Activated CD4-positive, alpha-beta T cell treated with anti-CD3 and anti-CD28 coated beads for 36 hours (primary cell): ENCODE data around the gene CACNA1D. TPM values are rescaled to one million over a fixed set of nuclear protein-coding genes. Genes with fewer than 3 reads are reported as not detected.
A peak's percentile ranks its signal among the peaks of the same experiment; 100 is the strongest.

Experiments used
- ATAC-seq: fragments of 200-7000 bp; cut with Tn5 transposase; one replicate; pipeline ENCODE4 v1.10.0; 2021; ENCODE audit warnings: mild to moderate bottlenecking, moderate library complexity
- CTCF ChIA-PET: fragments of 350-600 bp; sonication (Branson Sonifier 250); formaldehyde crosslinking; loops from one replicate; lab custom pipeline; 2021; ENCODE audit warnings: antibody characterized with exemption; lab: Charles Lee
- POLR2A ChIA-PET: fragments of 350-600 bp; sonication (Branson Sonifier 250); formaldehyde crosslinking; loops from one replicate; lab custom pipeline; 2021; ENCODE audit warnings: antibody characterized with exemption, inconsistent platforms; lab: Charles Lee
- DNase-seq: peaks from one replicate; pipeline ENCODE4 v3.0.0-alpha.2; 2020
- H3K27ac Mint-ChIP-seq: one replicate; pipeline ENCODE4 v1.8.0; 2021; ENCODE audit warnings: mixed read lengths
- H3K27me3 Mint-ChIP-seq: one replicate; pipeline ENCODE4 v1.8.0; 2021; ENCODE audit warnings: mixed read lengths
- H3K36me3 Mint-ChIP-seq: one replicate; pipeline ENCODE4 v1.8.0; 2021; ENCODE audit warnings: low read depth, mixed read lengths
- H3K4me1 Mint-ChIP-seq: one replicate; pipeline ENCODE4 v1.8.0; 2021; ENCODE audit warnings: mixed read lengths
- H3K4me3 Mint-ChIP-seq: one replicate; pipeline ENCODE4 v1.8.0; 2021; ENCODE audit warnings: mild to moderate bottlenecking, moderate library complexity, mixed read lengths
- H3K9me3 Mint-ChIP-seq: one replicate; pipeline ENCODE4 v1.8.0; 2021; ENCODE audit warnings: low read depth, mixed read lengths
- intact Hi-C, 2 experiments: fragments of 100-400 bp; cut with DNase I in 1 of 2; cut with micrococcal nuclease in 1 of 2; formaldehyde crosslinking; loops; one replicate each; pipeline versions ENCODE4 v1.14.2 to v1.15.1; 2022 to 2024; cut with DNase I, micrococcal nuclease
- total RNA-seq, 2 experiments: library from RNA; stranded (reverse); gene quantifications; one replicate each; pipeline ENCODE4 v1.2.3, GENCODE V29; 2021

CACNA1D gene
- total RNA-seq, 2 experiments from 2014 or later: 0.21 to 0.33 TPM

- peaks cover 36% of the 10 kb centered on the region for H3K27me3 Mint-ChIP-seq
- no peaks in the 10 kb centered on the region for H3K36me3 Mint-ChIP-seq
- ChIA-PET POLR2A (no interaction called here), CTCF (no interaction called here)
- H3K9me3 Mint-ChIP-seq: no peaks in the 10 kb centered on the region
- no peak overlapping the region for H3K4me3 Mint-ChIP-seq
- intact Hi-C loops: no loop called here
- DNase-seq (no peak), ATAC-seq (no peak)
- no peaks in the 10 kb centered on the region for H3K4me1 Mint-ChIP-seq
- H3K27ac Mint-ChIP-seq: no peak overlapping the region
These were observed 349.1 kb downstream of the CACNA1D start for GRCh38 chr3:53843195-53844177.

- CTCF ChIA-PET: no interaction called here
- no peak for DNase-seq
- no peaks in the 10 kb centered on the region for H3K36me3 Mint-ChIP-seq
- no peaks in the 10 kb centered on the region for H3K4me1 Mint-ChIP-seq
- intact Hi-C loops: no loop called here
- H3K27ac Mint-ChIP-seq: no peak overlapping the region
- POLR2A ChIA-PET: no interaction called here
- H3K4me3 Mint-ChIP-seq: no peak overlapping the region
- peaks cover 39% of the 10 kb centered on the region for H3K27me3 Mint-ChIP-seq
- no peaks in the 10 kb centered on the region for H3K9me3 Mint-ChIP-seq
- no peak for ATAC-seq
These were observed 350.1 kb downstream of the CACNA1D start for GRCh38 chr3:53844262-53845102.

- intact Hi-C loops: no loop called here
- ATAC-seq: peak; percentile 9
- POLR2A ChIA-PET: no interaction called here
- H3K4me1 Mint-ChIP-seq: no peaks in the 10 kb centered on the region
- peak overlapping the region; percentile 38 for H3K4me3 Mint-ChIP-seq
- CTCF ChIA-PET: no interaction called here
- no peaks in the 10 kb centered on the region for H3K9me3 Mint-ChIP-seq
- H3K27ac Mint-ChIP-seq: no peak overlapping the region
- H3K27me3 Mint-ChIP-seq: peaks cover 43% of the 10 kb centered on the region
- DNase-seq: peak; percentile 16
- no peaks in the 10 kb centered on the region for H3K36me3 Mint-ChIP-seq
These were observed 350.9 kb downstream of the CACNA1D start for GRCh38 chr3:53845103-53845880.

GRCh38 chr3:53845881-53846133 is 351.4 kb downstream of the CACNA1D start:
- Mint-ChIP-seq H3K36me3 (no peaks in the 10 kb centered on the region), H3K27ac (no peak overlapping the region), H3K4me1 (no peaks in the 10 kb centered on the region), H3K9me3 (no peaks in the 10 kb centered on the region), H3K4me3 (peak overlapping the region; percentile 38), H3K27me3 (peaks cover 43% of the 10 kb centered on the region)
- DNase-seq (no peak), ATAC-seq (no peak)
- ChIA-PET POLR2A (no interaction called here), CTCF (no interaction called here)
- intact Hi-C loops: no loop called here

GRCh38 chr3:53846134-53846850 is 351.9 kb downstream of the CACNA1D start, which contains the start of the genes CHDH and IL17RB:
TSS of gene CHDH (minus strand) at chr3:53846419. CDS start at chr3:53824008, 22,411 bp downstream.
TSS of gene IL17RB (plus strand) at chr3:53846568. CDS start at chr3:53846589, 21 bp downstream.
- ATAC-seq (peak; percentile 70), DNase-seq (peak; percentile 44)
- ChIA-PET CTCF (no interaction called here), POLR2A (no interaction called here)
- no peaks in the 10 kb centered on the region for H3K36me3 Mint-ChIP-seq
- no peaks in the 10 kb centered on the region for H3K4me1 Mint-ChIP-seq
- peaks cover 43% of the 10 kb centered on the region for H3K27me3 Mint-ChIP-seq
- intact Hi-C loops: no loop called here
- peak within 1 kb of the TSS; percentile 50 for H3K4me3 Mint-ChIP-seq
- H3K9me3 Mint-ChIP-seq: no peaks in the 10 kb centered on the region
- H3K27ac Mint-ChIP-seq: no peak within 1 kb of the TSS

- DNase-seq: no peak
- H3K4me1 Mint-ChIP-seq: no peaks in the 10 kb centered on the region
- no peak for ATAC-seq
- intact Hi-C loops: no loop called here
- peak overlapping the region; percentile 50 for H3K4me3 Mint-ChIP-seq
- H3K27me3 Mint-ChIP-seq: peaks cover 43% of the 10 kb centered on the region
- CTCF ChIA-PET: interaction anchor here (0.6 to 0.7 kb wide), 2 partner anchors 28 to 30 kb away, joined by 3 to 5 read pairs; no protein-coding TSS in a partner anchor
- no peaks in the 10 kb centered on the region for H3K9me3 Mint-ChIP-seq
- POLR2A ChIA-PET: no interaction called here
- H3K27ac Mint-ChIP-seq: no peak overlapping the region
- H3K36me3 Mint-ChIP-seq: no peaks in the 10 kb centered on the region
These were observed 352.4 kb downstream of the CACNA1D start for GRCh38 chr3:53846851-53847155.

GRCh38 chr3:53849916-53850315 is 355.5 kb downstream of the CACNA1D start:
- no peaks in the 10 kb centered on the region for H3K4me1 Mint-ChIP-seq

GRCh38 chr3:53850895-53851294 is 356.5 kb downstream of the CACNA1D start:
- H3K9me3 Mint-ChIP-seq: no peaks in the 10 kb centered on the region
- H3K27me3 Mint-ChIP-seq: peaks cover 16% of the 10 kb centered on the region
- no peak overlapping the region for H3K27ac Mint-ChIP-seq
- H3K4me3 Mint-ChIP-seq: no peak overlapping the region
- ChIA-PET POLR2A (no interaction called here), CTCF (no interaction called here)
- no peaks in the 10 kb centered on the region for H3K4me1 Mint-ChIP-seq
- ATAC-seq (no peak), DNase-seq (no peak)
- intact Hi-C loops: no loop called here
- no peaks in the 10 kb centered on the region for H3K36me3 Mint-ChIP-seq

More at GRCh38 chr3:53849916-53850315, 355.5 kb downstream of the CACNA1D start:
- ATAC-seq: no peak
- intact Hi-C loops: no loop called here
- ChIA-PET POLR2A (no interaction called here), CTCF (interaction anchor here (0.7 kb wide), 1 partner anchor 102 kb away, joined by 3 read pairs; no protein-coding TSS in a partner anchor)
- H3K36me3 Mint-ChIP-seq: no peaks in the 10 kb centered on the region
- no peak for DNase-seq
- H3K9me3 Mint-ChIP-seq: no peaks in the 10 kb centered on the region
- no peak overlapping the region for H3K4me3 Mint-ChIP-seq
- H3K27ac Mint-ChIP-seq: no peak overlapping the region
- H3K27me3 Mint-ChIP-seq: peaks cover 24% of the 10 kb centered on the region

- H3K4me3 Mint-ChIP-seq: no peak overlapping the region
- DNase-seq (no peak), ATAC-seq (no peak)
- POLR2A ChIA-PET: no interaction called here
- H3K9me3 Mint-ChIP-seq: no peaks in the 10 kb centered on the region
- CTCF ChIA-PET: no interaction called here
- H3K36me3 Mint-ChIP-seq: peaks cover 8% of the 10 kb centered on the region
- intact Hi-C loops: no loop called here
- H3K27ac Mint-ChIP-seq: no peak overlapping the region
- no peaks in the 10 kb centered on the region for H3K4me1 Mint-ChIP-seq
- H3K27me3 Mint-ChIP-seq: no peaks in the 10 kb centered on the region
These were observed 362.6 kb downstream of the CACNA1D start for GRCh38 chr3:53856964-53857363.

GRCh38 chr3:53858096-53858741 is 363.8 kb downstream of the CACNA1D start:
- ATAC-seq (no peak), DNase-seq (no peak)
- intact Hi-C loops: no loop called here
- H3K27me3 Mint-ChIP-seq: no peaks in the 10 kb centered on the region
- ChIA-PET CTCF (no interaction called here), POLR2A (no interaction called here)
- H3K36me3 Mint-ChIP-seq: peaks cover 11% of the 10 kb centered on the region
- H3K4me1 Mint-ChIP-seq: no peaks in the 10 kb centered on the region
- H3K27ac Mint-ChIP-seq: no peak overlapping the region
- H3K9me3 Mint-ChIP-seq: no peaks in the 10 kb centered on the region
- no peak overlapping the region for H3K4me3 Mint-ChIP-seq
